Measurements from ENCODE around the gene SHC3.

Gene SHC3

GRCh38 chr9:89002987-89003386, 175.6 kb downstream of the SHC3 start:
- Histone ChIP-seq H3K79me2 (ENCODE audit: insufficient read depth, low read length) (no peaks in the 10 kb centered on the region), H3K36me3 (ENCODE audit: insufficient read depth, low read length) (no peaks in the 10 kb centered on the region), H3K9ac (ENCODE audit: low read depth, low read length) (no peak overlapping the region), H3K27ac (ENCODE audit: low read length) (no peak overlapping the region), H3K9me3 (ENCODE audit: insufficient read depth, low read length, severe bottlenecking) (no peaks in the 10 kb centered on the region), H4K20me1 (ENCODE audit: insufficient read depth, low read length) (no peaks in the 10 kb centered on the region), H3K27me3 (ENCODE audit: insufficient read depth, low read length, poor library complexity) (no peaks in the 10 kb centered on the region), H3K4me2 (ENCODE audit: insufficient read depth, low read length) (no peak overlapping the region), H3K4me1 (ENCODE audit: insufficient read depth, low read length) (peaks cover 10% of the 10 kb centered on the region), H2AFZ (ENCODE audit: low read depth, low read length) (no peak overlapping the region), H3K4me3 (ENCODE audit: low read depth in 1 of 2, low read length in 2 of 2) (no peak overlapping the region)
- DNase-seq (no peak), ATAC-seq (ENCODE audit: insufficient read depth, low read depth) (no peak)
- TF ChIP-seq CTCF (IDR thresholded peaks at IDR 0.05; ENCODE audit: borderline replicate concordance, extremely low read depth, low read length, poor library complexity, severe bottlenecking) (no peak), EZH2 (IDR thresholded peaks at IDR 0.05; ENCODE audit: borderline replicate concordance, low read depth, low read length, severe bottlenecking) (no peak)

GRCh38 chr9:89001917-89002540, 176.6 kb downstream of the SHC3 start:
- ATAC-seq (ENCODE audit: insufficient read depth, low read depth) (no peak), DNase-seq (no peak)
- Histone ChIP-seq H2AFZ (ENCODE audit: low read depth, low read length) (no peak overlapping the region), H3K4me1 (ENCODE audit: insufficient read depth, low read length) (peaks cover 10% of the 10 kb centered on the region), H3K27me3 (ENCODE audit: insufficient read depth, low read length, poor library complexity) (no peaks in the 10 kb centered on the region), H3K9ac (ENCODE audit: low read depth, low read length) (no peak overlapping the region), H4K20me1 (ENCODE audit: insufficient read depth, low read length) (no peaks in the 10 kb centered on the region), H3K9me3 (ENCODE audit: insufficient read depth, low read length, severe bottlenecking) (no peaks in the 10 kb centered on the region), H3K79me2 (ENCODE audit: insufficient read depth, low read length) (no peaks in the 10 kb centered on the region), H3K4me3 (ENCODE audit: low read depth in 1 of 2, low read length in 2 of 2) (no peak overlapping the region), H3K27ac (ENCODE audit: low read length) (no peak overlapping the region), H3K4me2 (ENCODE audit: insufficient read depth, low read length) (no peak overlapping the region), H3K36me3 (ENCODE audit: insufficient read depth, low read length) (no peaks in the 10 kb centered on the region)
- TF ChIP-seq EZH2 (IDR thresholded peaks at IDR 0.05; ENCODE audit: borderline replicate concordance, low read depth, low read length, severe bottlenecking) (no peak), CTCF (IDR thresholded peaks at IDR 0.05; ENCODE audit: borderline replicate concordance, extremely low read depth, low read length, poor library complexity, severe bottlenecking) (no peak)

- Histone ChIP-seq H3K27me3 (ENCODE audit: insufficient read depth, low read length, poor library complexity) (no peaks in the 10 kb centered on the region), H3K27ac (ENCODE audit: low read length) (no peak overlapping the region), H3K4me1 (ENCODE audit: insufficient read depth, low read length) (peaks cover 10% of the 10 kb centered on the region), H3K9me3 (ENCODE audit: insufficient read depth, low read length, severe bottlenecking) (no peaks in the 10 kb centered on the region), H3K79me2 (ENCODE audit: insufficient read depth, low read length) (no peaks in the 10 kb centered on the region), H3K4me2 (ENCODE audit: insufficient read depth, low read length) (peak overlapping the region; percentile 49; the same call in 1 of the 2 replicates), H3K9ac (ENCODE audit: low read depth, low read length) (no peak overlapping the region), H4K20me1 (ENCODE audit: insufficient read depth, low read length) (no peaks in the 10 kb centered on the region), H3K4me3 (ENCODE audit: low read depth in 1 of 2, low read length in 2 of 2) (no peak overlapping the region), H3K36me3 (ENCODE audit: insufficient read depth, low read length) (no peaks in the 10 kb centered on the region), H2AFZ (ENCODE audit: low read depth, low read length) (0 out of 2 replicates have a peak overlapping the region, but pooled peaks have one; percentile 15)
- peak; percentile 94 for ATAC-seq (ENCODE audit: insufficient read depth, low read depth)
- DNase-seq, result peak; percentile 80
- TF ChIP-seq CTCF (IDR thresholded peaks at IDR 0.05; ENCODE audit: borderline replicate concordance, extremely low read depth, low read length, poor library complexity, severe bottlenecking) (peak; percentile 85), EZH2 (IDR thresholded peaks at IDR 0.05; ENCODE audit: borderline replicate concordance, low read depth, low read length, severe bottlenecking) (no peak)
Measured at GRCh38 chr9:89000973-89001916, 177.4 kb downstream of the SHC3 start.

All from DND-41 (cell line).